ENCODE data around the gene HPS1.

- TF ChIP-seq, protein P1, sequence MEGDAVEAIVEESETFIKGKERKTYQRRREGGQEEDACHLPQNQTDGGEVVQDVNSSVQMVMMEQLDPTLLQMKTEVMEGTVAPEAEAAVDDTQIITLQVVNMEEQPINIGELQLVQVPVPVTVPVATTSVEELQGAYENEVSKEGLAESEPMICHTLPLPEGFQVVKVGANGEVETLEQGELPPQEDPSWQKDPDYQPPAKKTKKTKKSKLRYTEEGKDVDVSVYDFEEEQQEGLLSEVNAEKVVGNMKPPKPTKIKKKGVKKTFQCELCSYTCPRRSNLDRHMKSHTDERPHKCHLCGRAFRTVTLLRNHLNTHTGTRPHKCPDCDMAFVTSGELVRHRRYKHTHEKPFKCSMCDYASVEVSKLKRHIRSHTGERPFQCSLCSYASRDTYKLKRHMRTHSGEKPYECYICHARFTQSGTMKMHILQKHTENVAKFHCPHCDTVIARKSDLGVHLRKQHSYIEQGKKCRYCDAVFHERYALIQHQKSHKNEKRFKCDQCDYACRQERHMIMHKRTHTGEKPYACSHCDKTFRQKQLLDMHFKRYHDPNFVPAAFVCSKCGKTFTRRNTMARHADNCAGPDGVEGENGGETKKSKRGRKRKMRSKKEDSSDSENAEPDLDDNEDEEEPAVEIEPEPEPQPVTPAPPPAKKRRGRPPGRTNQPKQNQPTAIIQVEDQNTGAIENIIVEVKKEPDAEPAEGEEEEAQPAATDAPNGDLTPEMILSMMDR (conservative IDR thresholded peaks at IDR 0.05; ENCODE audit: low read depth, low read length) = no peak
- TF ChIP-seq EZH2 (IDR thresholded peaks at IDR 0.05; ENCODE audit: low read length, unreplicated experiment) = no peak
- no peak for TF ChIP-seq EZH2phosphoT487 (IDR thresholded peaks at IDR 0.05; ENCODE audit: borderline replicate concordance, low read length)
These were observed 1.4 kb downstream of the HPS1 start for GRCh38 chr10:98445200-98445812.
